ENCODE data around the gene GRM4. TPM values are rescaled to one million over a fixed set of nuclear protein-coding genes. Genes with fewer than 3 reads are reported as not detected.

GRM4 gene
- total and polyA plus RNA-seq, 9 donors: under 0.01 to 0.37 (median 0.08) TPM; not detected in 2

DNA sequence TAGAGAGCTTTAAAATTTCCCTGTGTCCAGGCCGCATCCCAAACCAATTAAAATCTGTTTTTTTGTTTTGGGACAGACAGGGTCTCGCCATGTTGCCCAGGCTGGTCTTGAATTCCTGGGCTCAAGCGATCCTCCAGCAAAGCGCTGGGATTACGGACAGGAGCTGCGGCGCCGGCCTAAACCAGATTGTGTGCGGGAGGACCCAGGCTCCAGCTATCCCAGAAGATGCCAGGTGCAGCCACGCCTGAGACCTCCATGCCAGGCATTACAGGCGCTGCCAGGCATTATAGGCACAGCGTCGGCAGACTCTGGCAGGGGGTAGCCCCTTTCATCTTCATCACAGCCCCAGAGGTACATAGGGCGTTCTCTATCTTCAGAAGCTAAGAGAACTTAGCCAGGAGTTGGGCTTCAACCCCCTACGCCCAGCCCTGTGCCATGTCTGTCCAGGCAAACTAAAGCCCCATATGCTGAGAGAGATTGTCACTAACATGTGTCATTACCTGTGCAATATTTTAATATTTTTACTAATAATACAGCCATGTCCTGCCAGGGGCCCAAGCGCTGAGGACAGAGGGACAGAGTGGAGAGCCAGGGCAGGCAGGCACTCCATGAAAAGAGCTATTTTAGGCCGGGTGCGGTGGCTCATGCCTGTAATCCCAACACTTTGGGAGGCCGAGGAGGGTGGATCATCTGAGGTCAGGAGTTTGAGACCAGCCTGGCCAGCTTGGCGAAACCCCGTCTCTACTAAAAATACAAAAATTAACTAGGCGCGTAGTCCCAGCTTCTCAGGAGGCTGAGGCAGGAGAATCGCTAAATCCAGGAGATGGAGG, 9.8 kb upstream of the GRM4 start:
- no peak for DNase-seq
- intact Hi-C loops (cut with DNase I): loop anchor here in 3 of 4 donors (5.0 to 10.0 kb wide), 5 partner anchors 101 to 568 kb away; partner anchors contain the start of genes IP6K3 (in 2 of the 3) and UQCC2 (in 2 of the 3)
- no peak overlapping the region for H3K4me3 ChIP-seq
- TF ChIP-seq, protein P1, sequence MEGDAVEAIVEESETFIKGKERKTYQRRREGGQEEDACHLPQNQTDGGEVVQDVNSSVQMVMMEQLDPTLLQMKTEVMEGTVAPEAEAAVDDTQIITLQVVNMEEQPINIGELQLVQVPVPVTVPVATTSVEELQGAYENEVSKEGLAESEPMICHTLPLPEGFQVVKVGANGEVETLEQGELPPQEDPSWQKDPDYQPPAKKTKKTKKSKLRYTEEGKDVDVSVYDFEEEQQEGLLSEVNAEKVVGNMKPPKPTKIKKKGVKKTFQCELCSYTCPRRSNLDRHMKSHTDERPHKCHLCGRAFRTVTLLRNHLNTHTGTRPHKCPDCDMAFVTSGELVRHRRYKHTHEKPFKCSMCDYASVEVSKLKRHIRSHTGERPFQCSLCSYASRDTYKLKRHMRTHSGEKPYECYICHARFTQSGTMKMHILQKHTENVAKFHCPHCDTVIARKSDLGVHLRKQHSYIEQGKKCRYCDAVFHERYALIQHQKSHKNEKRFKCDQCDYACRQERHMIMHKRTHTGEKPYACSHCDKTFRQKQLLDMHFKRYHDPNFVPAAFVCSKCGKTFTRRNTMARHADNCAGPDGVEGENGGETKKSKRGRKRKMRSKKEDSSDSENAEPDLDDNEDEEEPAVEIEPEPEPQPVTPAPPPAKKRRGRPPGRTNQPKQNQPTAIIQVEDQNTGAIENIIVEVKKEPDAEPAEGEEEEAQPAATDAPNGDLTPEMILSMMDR (IDR thresholded peaks at IDR 0.05): no peak
- TF ChIP-seq EP300 (IDR thresholded peaks at IDR 0.05): no peak
- TF ChIP-seq POLR2A (IDR thresholded peaks at IDR 0.05): no peak
- peaks cover 3% of the 10 kb centered on the region for H3K4me1 ChIP-seq (ENCODE audit: insufficient read depth)
- peaks cover 0 to 4% of the 10 kb centered on the region in 2 donors for H3K9me3 ChIP-seq
- H3K27me3 ChIP-seq: no peaks in the 10 kb centered on the region
- whole genome bisulfite sequencing, 3 donors: 81 to 84% (median 83%) methylated on average over 23 to 24 of the region's 24 CpGs
- H3K27ac ChIP-seq: no peak overlapping the region
- H3K36me3 ChIP-seq: no peaks in the 10 kb centered on the region

DNA sequence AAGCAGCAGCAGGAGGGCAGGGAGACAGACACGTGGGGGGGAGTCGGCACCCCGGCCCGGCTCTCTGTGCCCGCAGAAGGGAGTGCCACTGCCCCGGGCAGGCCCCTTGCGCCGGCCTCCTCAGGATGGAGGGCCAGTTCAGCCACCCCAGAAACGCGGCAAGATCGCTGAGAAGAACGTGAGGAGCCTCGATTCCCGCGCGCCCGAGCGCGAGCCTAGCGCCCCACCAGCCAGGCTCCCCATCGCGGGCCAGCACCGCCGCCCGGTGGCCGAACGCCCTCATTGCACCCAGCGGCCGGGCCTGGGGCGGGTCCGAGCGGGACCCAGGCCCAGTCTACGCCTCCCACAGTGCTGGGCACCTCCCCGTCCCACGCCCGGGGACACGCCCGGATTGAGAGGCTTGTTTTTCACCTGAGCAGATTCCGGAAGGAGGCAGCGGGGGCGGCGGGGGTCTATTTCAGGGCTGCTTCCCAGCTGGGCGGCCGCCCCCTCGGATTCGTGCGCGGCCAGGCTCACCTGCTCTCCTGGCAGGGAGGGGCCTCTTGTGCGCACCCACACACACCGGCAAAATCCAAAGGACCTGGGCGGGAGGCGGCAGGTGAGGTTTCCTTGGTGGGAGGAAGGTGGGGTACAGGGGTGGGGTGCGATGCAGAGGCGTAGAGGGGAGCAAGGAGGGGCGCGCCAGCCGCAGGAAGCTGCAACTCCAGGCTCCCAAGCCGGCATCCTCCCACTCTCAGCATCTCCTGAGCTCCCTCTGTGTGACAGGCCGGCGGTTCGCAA, 9.0 kb upstream of the GRM4 start:
- 7 to 12% (median 9%) methylated on average over 42 to 61 of the region's 61 CpGs for WGBS, 3 donors
- H3K4me3 ChIP-seq: no peak overlapping the region
- intact Hi-C loops (cut with DNase I): loop anchor here (5.0 to 10.0 kb wide), 5 partner anchors 100 to 568 kb away; partner anchors contain the start of genes IP6K3 (in 2 of the 4) and UQCC2 (in 2 of the 4)
- no peaks in the 10 kb centered on the region for H3K9me3 ChIP-seq
- H3K27me3 ChIP-seq: no peaks in the 10 kb centered on the region
- no peak overlapping the region for H3K27ac ChIP-seq
- peaks cover 3% of the 10 kb centered on the region for H3K4me1 ChIP-seq (ENCODE audit: insufficient read depth)
- TF ChIP-seq, protein P1 (IDR thresholded peaks at IDR 0.05): peak; percentile 83 to 95 (median 91)
- no peak for TF ChIP-seq EP300 (IDR thresholded peaks at IDR 0.05)
- DNase-seq: peak; percentile 42 to 78 (median 61)
- no peaks in the 10 kb centered on the region for H3K36me3 ChIP-seq

DNA sequence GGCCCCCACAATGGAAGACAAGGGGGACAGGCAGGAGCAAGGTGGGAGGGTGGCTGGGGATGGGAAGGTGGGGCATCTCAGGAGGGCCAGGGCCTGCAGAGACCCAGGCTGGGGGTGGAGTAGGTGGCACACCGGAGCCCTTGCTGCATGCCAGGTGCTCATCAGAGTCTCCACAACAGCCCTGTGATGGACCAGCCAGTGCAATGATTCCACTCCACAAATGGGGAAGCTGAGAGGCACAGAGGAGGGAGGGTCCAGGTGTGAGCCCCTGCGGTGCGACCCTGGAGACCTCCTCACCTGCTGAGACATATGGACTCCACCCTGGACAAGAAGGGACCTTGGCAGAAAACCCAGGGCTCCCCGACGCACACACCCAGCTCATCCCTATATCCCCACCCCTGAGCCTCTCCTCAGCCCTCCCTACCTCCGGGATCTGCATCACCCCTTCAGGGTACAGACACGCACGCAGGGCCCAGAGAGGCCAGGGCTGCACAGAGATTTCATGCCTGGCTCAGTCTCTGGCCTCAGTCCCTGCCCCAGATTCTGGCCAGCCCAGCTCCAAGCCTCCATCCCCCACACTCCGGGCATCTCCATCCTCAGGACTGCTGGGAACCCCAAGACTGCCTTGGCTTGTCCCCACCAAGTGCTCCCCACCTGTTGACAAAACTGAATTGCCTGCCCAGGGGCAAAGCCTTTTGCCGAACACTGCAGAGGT, 7.1 kb upstream of the GRM4 start:
- Histone ChIP-seq H3K27me3 (no peaks in the 10 kb centered on the region), H3K9me3 (no peaks in the 10 kb centered on the region), H3K27ac (no peak overlapping the region), H3K4me1 (ENCODE audit: insufficient read depth) (peaks cover 3% of the 10 kb centered on the region), H3K36me3 (no peaks in the 10 kb centered on the region), H3K4me3 (no peak overlapping the region)
- intact Hi-C loops (cut with DNase I): loop anchor here in 3 of 4 donors (5.0 to 10.0 kb wide), 5 partner anchors 98 to 566 kb away; partner anchors contain the start of genes IP6K3 (in 2 of the 3) and UQCC2 (in 2 of the 3)
- no peak for DNase-seq
- WGBS, 3 donors: 82 to 90% (median 85%) methylated on average over 9 to 10 of the region's 10 CpGs
- TF ChIP-seq POLR2A (IDR thresholded peaks at IDR 0.05): no peak
- TF ChIP-seq, protein P1 (IDR thresholded peaks at IDR 0.05): no peak
- TF ChIP-seq EP300 (IDR thresholded peaks at IDR 0.05): no peak

Data from ovary (tissue), 9 donors.